Measurements from ENCODE around the gene PRG3.
"Not testable (repeated sequence)": the region's sequence is repeated elsewhere in the genome, so short reads cannot be mapped to it uniquely, and the experiment has no call there.

Gene PRG3

GRCh38 chr11:57408771-57409170 is 27.8 kb upstream of the PRG3 start:
- DNase-seq (ENCODE audit: low read depth): no peak

GRCh38 chr11:57407941-57408475 is 27.1 kb upstream of the PRG3 start:
- no peak for DNase-seq (ENCODE audit: low read depth)

GRCh38 chr11:57407010-57407920 is 26.3 kb upstream of the PRG3 start:
- no peak for DNase-seq (ENCODE audit: low read depth)

- DNase-seq (ENCODE audit: low read depth): no peak
These were observed 25.5 kb upstream of the PRG3 start for GRCh38 chr11:57406337-57406904.

GRCh38 chr11:57405271-57405860 is 24.4 kb upstream of the PRG3 start:
- no peak for DNase-seq (ENCODE audit: low read depth)

GRCh38 chr11:57403802-57404147 is 22.8 kb upstream of the PRG3 start:
- DNase-seq (ENCODE audit: low read depth): no peak

- DNase-seq (ENCODE audit: low read depth): not testable (repeated sequence)
These were observed 22.3 kb upstream of the PRG3 start for GRCh38 chr11:57403003-57403801.

GRCh38 chr11:57402188-57403002 is 21.4 kb upstream of the PRG3 start:
- no peak for DNase-seq (ENCODE audit: low read depth)

- no peak for DNase-seq (ENCODE audit: low read depth)
These were observed 19.1 kb upstream of the PRG3 start for GRCh38 chr11:57399972-57400578.

GRCh38 chr11:57399221-57399620 is 18.3 kb upstream of the PRG3 start:
- DNase-seq (ENCODE audit: low read depth): no peak

GRCh38 chr11:57397394-57397990 is 16.5 kb upstream of the PRG3 start:
- no peak for DNase-seq (ENCODE audit: low read depth)

GRCh38 chr11:57396744-57397143 is 15.8 kb upstream of the PRG3 start:
- DNase-seq (ENCODE audit: low read depth): no peak

- no peak for DNase-seq (ENCODE audit: low read depth)
These were observed 15.1 kb upstream of the PRG3 start for GRCh38 chr11:57395905-57396623.

- no peak for DNase-seq (ENCODE audit: low read depth)
These were observed 13.4 kb upstream of the PRG3 start for GRCh38 chr11:57394203-57394965.

GRCh38 chr11:57392763-57393105 is 11.8 kb upstream of the PRG3 start:
- no peak for DNase-seq (ENCODE audit: low read depth)

GRCh38 chr11:57392066-57392762 is 11.3 kb upstream of the PRG3 start:
- DNase-seq (ENCODE audit: low read depth): no peak

- no peak for DNase-seq (ENCODE audit: low read depth)
These were observed 10.6 kb upstream of the PRG3 start for GRCh38 chr11:57391539-57391938.

- DNase-seq (ENCODE audit: low read depth): no peak
These were observed 10.2 kb upstream of the PRG3 start for GRCh38 chr11:57391111-57391510.

- DNase-seq (ENCODE audit: low read depth): no peak
These were observed 9.6 kb upstream of the PRG3 start, which contains the start of gene PRG2 for GRCh38 chr11:57390535-57390934. Gene PRG2, minus strand, starts transcription at chr11:57390650. Its CDS starts 706 bp downstream, at chr11:57389944.

All from activated T-cell treated with anti-CD3 and anti-CD28 coated beads for 1 hour (primary cell).